Breast epithelium (tissue), 3 donors: ENCODE results near the gene F10.

Experiments
- CTCF ChIP-seq, 3 donors: fragments of 450-650 bp; IDR thresholded peaks; one replicate each; pipeline ENCODE4 v1.5.1; 2016 to 2017; ENCODE audit warnings: antibody characterized with exemption in 3 of 3, mild to moderate bottlenecking in 3 of 3, moderate library complexity in 3 of 3
- POLR2AphosphoS5 ChIP-seq, 3 donors: sonication (generic); formaldehyde crosslinking; IDR thresholded peaks; one replicate each; pipeline ENCODE4 v1.6.1; 2017; ENCODE audit warnings: antibody characterized with exemption in 3 of 3

- no peak for TF ChIP-seq CTCF (IDR thresholded peaks at IDR 0.05)
- TF ChIP-seq POLR2AphosphoS5 (IDR thresholded peaks at IDR 0.05) = no peak
These were observed 7.9 kb upstream of the F10 start for GRCh38 chr13:113114511-113115362.
